Keratinocyte (primary cell): Measurements from ENCODE around the gene RNF121.

Source experiments
- EZH2 ChIP-seq: IDR thresholded peaks from one replicate; pipeline ENCODE4 v1.6.1; 2012; ENCODE audit warnings: inconsistent platforms, mild to moderate bottlenecking, low read length, moderate library complexity
- TF ChIP-seq, protein P1 (sequence below), 3 experiments: IDR thresholded peaks in 1 of 3; conservative IDR thresholded peaks in 1 of 3; optimal IDR thresholded peaks in 1 of 3; 2 replicates in 2 of 3; 3 replicates in 1 of 3; pipeline versions ENCODE3 to v1.5.1; 2011; ENCODE audit warnings: low read length in 3 of 3, mild to moderate bottlenecking in 3 of 3, moderate library complexity in 2 of 3, control low read depth in 1 of 3, inconsistent platforms in 1 of 3; ENCODE audit not compliant: insufficient read depth in 2 of 3; ENCODE audit errors: extremely low read depth in 1 of 3

DNA sequence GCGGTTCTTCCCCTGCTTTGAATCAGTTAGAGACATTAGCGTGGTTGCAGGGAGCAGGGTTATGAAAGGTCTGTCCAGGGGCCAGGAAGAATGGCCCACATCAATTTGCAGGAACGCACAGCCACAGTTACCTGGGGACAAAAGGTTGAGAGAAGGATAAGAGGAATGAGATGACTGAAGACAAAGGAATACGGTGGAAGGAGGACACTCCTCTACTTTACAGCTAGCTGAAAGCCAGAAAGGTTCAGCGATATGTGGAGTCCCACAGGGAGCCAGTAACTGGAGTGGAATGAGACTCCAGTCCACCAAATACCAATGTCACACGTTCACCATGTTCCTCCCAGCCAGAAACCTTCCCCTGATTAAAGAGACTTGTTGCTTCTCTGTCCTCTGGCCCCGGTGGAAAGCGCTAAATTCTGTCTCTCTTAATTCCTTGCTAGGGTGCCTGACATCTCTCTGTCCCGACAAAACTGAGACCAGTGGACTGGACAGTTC is 11.2 kb upstream of the RNF121 start:
- no peak for TF ChIP-seq EZH2
- TF ChIP-seq, protein P1, sequence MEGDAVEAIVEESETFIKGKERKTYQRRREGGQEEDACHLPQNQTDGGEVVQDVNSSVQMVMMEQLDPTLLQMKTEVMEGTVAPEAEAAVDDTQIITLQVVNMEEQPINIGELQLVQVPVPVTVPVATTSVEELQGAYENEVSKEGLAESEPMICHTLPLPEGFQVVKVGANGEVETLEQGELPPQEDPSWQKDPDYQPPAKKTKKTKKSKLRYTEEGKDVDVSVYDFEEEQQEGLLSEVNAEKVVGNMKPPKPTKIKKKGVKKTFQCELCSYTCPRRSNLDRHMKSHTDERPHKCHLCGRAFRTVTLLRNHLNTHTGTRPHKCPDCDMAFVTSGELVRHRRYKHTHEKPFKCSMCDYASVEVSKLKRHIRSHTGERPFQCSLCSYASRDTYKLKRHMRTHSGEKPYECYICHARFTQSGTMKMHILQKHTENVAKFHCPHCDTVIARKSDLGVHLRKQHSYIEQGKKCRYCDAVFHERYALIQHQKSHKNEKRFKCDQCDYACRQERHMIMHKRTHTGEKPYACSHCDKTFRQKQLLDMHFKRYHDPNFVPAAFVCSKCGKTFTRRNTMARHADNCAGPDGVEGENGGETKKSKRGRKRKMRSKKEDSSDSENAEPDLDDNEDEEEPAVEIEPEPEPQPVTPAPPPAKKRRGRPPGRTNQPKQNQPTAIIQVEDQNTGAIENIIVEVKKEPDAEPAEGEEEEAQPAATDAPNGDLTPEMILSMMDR (optimal IDR thresholded peaks at IDR 0.05 in 1 of 3, IDR thresholded peaks at IDR 0.05 in 1 of 3, conservative IDR thresholded peaks at IDR 0.05 in 1 of 3; ENCODE audit: extremely low read depth in 1 of 3, insufficient read depth in 2 of 3, low read length in 3 of 3): no peak
